ENCODE results near the gene GJB4.

GRCh38 chr1:34721241-34721640 is 38.3 kb upstream of the GJB4 start:
- TF ChIP-seq CTCF (IDR thresholded peaks at IDR 0.05) (no peak), POLR2A (IDR thresholded peaks at IDR 0.05) (no peak)
